NCI-H748 (cell line): ENCODE data around the gene RBM6.

Experiments used
- DNase-seq: peaks from one replicate; lab custom pipeline; 2025; ENCODE audit not compliant: unreplicated experiment; lab: John Stamatoyannopoulos, UW

The RBM6 gene

GRCh38 chr3:50124052-50124799 lies 184.3 kb downstream of the RBM6 start:
- no peak for DNase-seq

- no peak for DNase-seq
Measured at GRCh38 chr3:50124800-50125178, 184.8 kb downstream of the RBM6 start.

DNA sequence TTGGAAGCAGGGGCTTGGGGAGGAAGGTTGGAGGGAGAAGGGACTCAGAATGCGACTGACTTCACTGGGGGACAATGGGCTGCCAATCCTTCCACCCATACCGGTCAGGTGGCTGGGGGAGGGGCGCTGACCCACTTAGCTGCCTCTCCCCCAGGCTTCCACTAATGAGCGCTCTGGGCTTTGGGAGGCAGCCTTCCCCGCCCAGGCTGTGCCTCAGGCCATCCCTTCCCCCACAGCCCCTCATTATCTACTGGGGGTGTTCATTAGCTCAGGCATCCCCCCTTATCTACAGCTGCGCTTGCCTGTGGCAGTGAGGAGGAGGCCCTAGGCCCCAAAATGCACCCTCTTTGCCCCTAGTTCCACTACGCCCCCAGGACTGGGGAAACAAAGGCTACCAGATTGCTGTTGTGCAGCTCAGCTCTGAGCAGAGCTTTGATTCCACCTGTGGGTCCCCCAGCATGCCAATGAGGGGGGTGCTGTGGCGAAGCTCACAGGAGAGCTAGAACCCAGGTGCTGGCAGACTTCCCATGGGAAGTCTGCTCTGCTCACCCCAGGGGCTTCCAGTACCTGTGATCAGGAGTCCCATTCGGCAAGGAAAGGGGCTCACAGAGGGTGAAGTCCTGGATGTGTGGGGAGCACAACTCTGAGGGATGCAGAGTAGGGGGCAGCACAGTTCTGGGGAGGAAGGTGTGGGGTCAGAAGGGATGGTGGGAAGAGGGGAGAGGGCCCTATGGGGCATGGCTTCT lies 185.8 kb downstream of the RBM6 start:
- DNase-seq, result no peak

GRCh38 chr3:50126287-50127211 lies 186.6 kb downstream of the RBM6 start:
- DNase-seq, result no peak
